Loucy (cell line): Measurements from ENCODE around the gene PIGBOS1.

Experiments used
- H2AFZ ChIP-seq: fragments of 200-600 bp; sonication (generic); 2 replicates; pipeline ENCODE4 v1.6.0; 2016; ENCODE audit warnings: antibody characterized with exemption, mild to moderate bottlenecking, low read length, moderate library complexity
- H3F3A ChIP-seq: fragments of 200-600 bp; 2 replicates; pipeline ENCODE4 v1.6.0; 2016; ENCODE audit warnings: antibody characterized with exemption, low read depth, mild to moderate bottlenecking
- H3K27me3 ChIP-seq: fragments of 200-600 bp; sonication (generic); 2 replicates; pipeline ENCODE4 v1.6.1; 2014; ENCODE audit warnings: low read length, mild to moderate bottlenecking; ENCODE audit not compliant: insufficient read depth, poor library complexity, severe bottlenecking
- H3K36me3 ChIP-seq: fragments of 200-600 bp; sonication (generic); 2 replicates; pipeline ENCODE4 v1.6.1; 2016; ENCODE audit warnings: low read length; ENCODE audit not compliant: insufficient read depth
- H3K4me1 ChIP-seq: fragments of 200-600 bp; sonication (generic); 2 replicates; pipeline ENCODE4 v1.5.1; 2014; ENCODE audit warnings: low read length, mild to moderate bottlenecking; ENCODE audit not compliant: insufficient read depth, poor library complexity, severe bottlenecking
- H3K4me2 ChIP-seq: fragments of 200-600 bp; sonication (generic); 2 replicates; pipeline ENCODE4 v1.6.0; 2014; ENCODE audit warnings: antibody characterized with exemption, low read length, low read depth, mild to moderate bottlenecking; ENCODE audit not compliant: poor library complexity, severe bottlenecking
- H3K4me3 ChIP-seq: fragments of 200-600 bp; sonication (generic); 2 replicates; pipeline ENCODE4 v1.5.1; 2014; ENCODE audit warnings: low read length, mild to moderate bottlenecking, mixed read lengths; ENCODE audit not compliant: poor library complexity, severe bottlenecking
- H3K79me2 ChIP-seq: fragments of 200-600 bp; sonication (generic); 2 replicates; pipeline ENCODE4 v1.6.1; 2014; ENCODE audit warnings: low read length; ENCODE audit not compliant: insufficient read depth
- H3K9ac ChIP-seq: fragments of 200-600 bp; sonication (generic); 2 replicates; pipeline ENCODE4 v1.6.0; 2014; ENCODE audit warnings: mild to moderate bottlenecking, low read depth, low read length, moderate library complexity; ENCODE audit not compliant: poor library complexity, severe bottlenecking
- H3K9me2 ChIP-seq: fragments of 200-600 bp; sonication (generic); replicated peaks from 2 replicates; pipeline ENCODE4 v1.6.1; 2016; ENCODE audit warnings: low read depth, low read length, mixed read lengths
- H3K9me3 ChIP-seq: fragments of 200-600 bp; sonication (generic); 2 replicates; pipeline ENCODE4 v1.6.1; 2014; ENCODE audit warnings: mild to moderate bottlenecking, antibody characterized with exemption, low read length, low read depth; ENCODE audit not compliant: insufficient read depth
- H4K20me1 ChIP-seq: fragments of 200-600 bp; sonication (generic); 2 replicates; pipeline ENCODE4 v1.6.0; 2014; ENCODE audit warnings: antibody characterized with exemption, low read length, mild to moderate bottlenecking; ENCODE audit not compliant: insufficient read depth, poor library complexity, severe bottlenecking
- EZH2phosphoT487 ChIP-seq: fragments of 200-600 bp; IDR thresholded peaks from 2 replicates; pipeline ENCODE4 v1.6.1; 2018; ENCODE audit warnings: antibody characterized with exemption, mild to moderate bottlenecking, moderate library complexity, borderline replicate concordance
- TF ChIP-seq, protein P1 (sequence below): fragments of 200-600 bp; sonication (generic); conservative IDR thresholded peaks from 2 replicates; pipeline ENCODE4 v1.5.1; 2014; ENCODE audit warnings: mild to moderate bottlenecking, antibody characterized with exemption, low read length

The PIGBOS1 gene

DNA sequence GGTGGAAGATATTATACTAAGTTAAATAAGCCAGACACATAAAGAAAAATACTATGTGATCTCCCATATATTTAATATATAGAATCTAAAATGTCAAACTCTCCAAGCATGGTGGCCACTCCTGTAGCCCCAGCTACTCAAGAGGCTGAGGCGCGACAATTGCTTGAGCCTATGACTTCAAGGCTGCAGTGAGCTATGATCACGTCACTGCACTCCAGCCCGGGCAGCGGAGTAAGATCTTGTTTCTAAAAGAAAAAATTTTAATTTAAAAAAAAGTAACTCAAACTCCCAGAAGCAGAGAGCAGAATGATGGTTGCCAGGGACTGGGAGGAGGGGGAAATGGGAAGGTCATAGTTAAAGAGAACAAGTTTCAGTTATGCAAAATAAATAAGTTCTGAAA is 42.6 kb downstream of the PIGBOS1 start:
- H3F3A ChIP-seq: peaks cover 24% of the 10 kb centered on the region
- H4K20me1 ChIP-seq: peaks cover under 1% of the 10 kb centered on the region
- H3K9me3 ChIP-seq: peaks cover 8% of the 10 kb centered on the region; the same call in 1 of the 2 replicates
- H3K27me3 ChIP-seq: no peaks in the 10 kb centered on the region
- H3K4me2 ChIP-seq: peak overlapping the region; percentile 86
- peak overlapping the region; percentile 79 for H3K9ac ChIP-seq
- H3K36me3 ChIP-seq: peaks cover 9% of the 10 kb centered on the region
- H3K4me1 ChIP-seq: peaks cover 55% of the 10 kb centered on the region
- peaks cover 74% of the 10 kb centered on the region for H3K79me2 ChIP-seq
- no peak for TF ChIP-seq EZH2phosphoT487
- TF ChIP-seq, protein P1, sequence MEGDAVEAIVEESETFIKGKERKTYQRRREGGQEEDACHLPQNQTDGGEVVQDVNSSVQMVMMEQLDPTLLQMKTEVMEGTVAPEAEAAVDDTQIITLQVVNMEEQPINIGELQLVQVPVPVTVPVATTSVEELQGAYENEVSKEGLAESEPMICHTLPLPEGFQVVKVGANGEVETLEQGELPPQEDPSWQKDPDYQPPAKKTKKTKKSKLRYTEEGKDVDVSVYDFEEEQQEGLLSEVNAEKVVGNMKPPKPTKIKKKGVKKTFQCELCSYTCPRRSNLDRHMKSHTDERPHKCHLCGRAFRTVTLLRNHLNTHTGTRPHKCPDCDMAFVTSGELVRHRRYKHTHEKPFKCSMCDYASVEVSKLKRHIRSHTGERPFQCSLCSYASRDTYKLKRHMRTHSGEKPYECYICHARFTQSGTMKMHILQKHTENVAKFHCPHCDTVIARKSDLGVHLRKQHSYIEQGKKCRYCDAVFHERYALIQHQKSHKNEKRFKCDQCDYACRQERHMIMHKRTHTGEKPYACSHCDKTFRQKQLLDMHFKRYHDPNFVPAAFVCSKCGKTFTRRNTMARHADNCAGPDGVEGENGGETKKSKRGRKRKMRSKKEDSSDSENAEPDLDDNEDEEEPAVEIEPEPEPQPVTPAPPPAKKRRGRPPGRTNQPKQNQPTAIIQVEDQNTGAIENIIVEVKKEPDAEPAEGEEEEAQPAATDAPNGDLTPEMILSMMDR: no peak
- H3K9me2 ChIP-seq: no peaks in the 10 kb centered on the region
- peak overlapping the region; percentile 67 for H3K4me3 ChIP-seq
- no peak overlapping the region for H2AFZ ChIP-seq

DNA sequence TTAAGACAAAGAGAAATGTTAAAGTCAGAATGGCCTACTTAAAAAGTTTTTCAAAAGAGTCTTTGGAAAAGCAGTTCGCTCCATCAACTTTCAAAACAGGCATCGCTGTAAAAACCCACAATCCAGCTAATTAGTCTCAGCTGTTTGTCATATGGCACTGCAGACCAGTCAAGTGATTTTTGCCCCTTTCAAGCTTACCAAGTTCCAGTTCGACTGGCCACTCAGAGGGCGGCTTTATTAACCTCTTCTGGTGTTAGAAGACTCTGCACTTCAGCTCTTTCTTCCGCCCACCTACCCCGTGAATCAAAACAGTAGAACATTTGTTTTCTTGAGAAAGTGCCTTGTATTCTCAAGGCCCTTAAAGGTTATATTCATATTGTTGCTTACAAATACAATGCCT is 48.6 kb downstream of the PIGBOS1 start:
- Histone ChIP-seq H3K9ac (no peak overlapping the region), H3K9me3 (peaks cover 8% of the 10 kb centered on the region; the same call in 1 of the 2 replicates), H2AFZ (no peak overlapping the region), H3K27me3 (no peaks in the 10 kb centered on the region), H3K36me3 (peaks cover 21% of the 10 kb centered on the region), H3K79me2 (peaks cover 88% of the 10 kb centered on the region), H3K4me2 (peak overlapping the region; percentile 15), H3K4me3 (no peak overlapping the region), H3K9me2 (no peaks in the 10 kb centered on the region), H3F3A (no peaks in the 10 kb centered on the region), H3K4me1 (peaks cover 62% of the 10 kb centered on the region), H4K20me1 (no peaks in the 10 kb centered on the region)
- no peak for TF ChIP-seq EZH2phosphoT487
- TF ChIP-seq, protein P1: no peak

DNA sequence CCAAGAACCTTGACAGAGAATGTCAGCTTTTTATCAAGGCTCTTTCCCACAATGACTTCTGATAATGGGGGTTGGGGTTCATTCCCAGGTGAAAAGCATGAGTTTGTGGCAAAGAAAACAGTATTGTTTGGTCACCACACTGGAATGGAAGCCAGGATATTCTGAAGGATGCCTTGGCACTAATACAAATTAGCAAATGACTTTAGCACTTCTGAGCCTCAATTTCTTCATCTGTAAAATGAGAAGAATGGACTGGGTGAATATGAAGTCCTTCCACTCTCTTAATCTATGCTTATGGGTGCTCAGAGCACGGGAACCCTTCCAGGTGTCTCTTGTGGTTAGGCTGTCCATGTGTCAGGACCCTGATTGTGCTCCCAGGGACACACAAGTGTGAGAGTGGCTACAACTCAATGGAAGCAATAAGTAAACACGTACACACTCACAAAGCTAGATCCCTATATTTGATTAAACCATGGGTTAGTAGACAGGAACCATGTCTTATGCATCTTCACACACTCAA is 50.7 kb downstream of the PIGBOS1 start:
- H3K4me3 ChIP-seq: peak overlapping the region; percentile 66
- peak overlapping the region; percentile 68 for H3K9ac ChIP-seq
- H2AFZ ChIP-seq: no peak overlapping the region
- peaks cover 91% of the 10 kb centered on the region for H3K79me2 ChIP-seq
- H3F3A ChIP-seq: no peaks in the 10 kb centered on the region
- no peaks in the 10 kb centered on the region for H4K20me1 ChIP-seq
- TF ChIP-seq, protein P1: no peak
- TF ChIP-seq EZH2phosphoT487: no peak
- no peaks in the 10 kb centered on the region for H3K9me3 ChIP-seq
- peak overlapping the region; percentile 78 for H3K4me2 ChIP-seq
- H3K27me3 ChIP-seq: no peaks in the 10 kb centered on the region
- H3K4me1 ChIP-seq: peaks cover 62% of the 10 kb centered on the region
- no peaks in the 10 kb centered on the region for H3K9me2 ChIP-seq
- H3K36me3 ChIP-seq: peaks cover 15% of the 10 kb centered on the region; the same call in 1 of the 2 replicates
